Spleen (tissue), 11 donors: ENCODE results near the gene CPT1A. TPM values are rescaled to one million over a fixed set of nuclear protein-coding genes. Genes with fewer than 3 reads are reported as not detected.

Source experiments
- DNase-seq: peaks from one replicate; pipeline ENCODE4 v3.0.0-alpha.2; 2020
- H3K27ac ChIP-seq, 8 donors: fragments of 200-600 bp; sonication (generic) in 7 of 8; 1 replicate in 4 of 8; 2 replicates in 4 of 8; pipeline versions ENCODE4 v1.5.0 to v1.8.0; 2016 to 2021; ENCODE audit warnings: inconsistent platforms in 4 of 8, mild to moderate bottlenecking in 4 of 8, moderate library complexity in 1 of 8
- H3K27me3 ChIP-seq, 7 donors: fragments of 200-600 bp; sonication (generic) in 6 of 7; replicated peaks in 1 of 7; 1 replicate in 4 of 7; 2 replicates in 3 of 7; pipeline versions ENCODE4 v1.5.0 to v1.8.0; 2016 to 2021; ENCODE audit warnings: inconsistent platforms in 3 of 7, mild to moderate bottlenecking in 1 of 7
- H3K36me3 ChIP-seq, 6 donors: fragments of 200-600 bp; sonication (generic) in 5 of 6; 1 replicate in 4 of 6; 2 replicates in 2 of 6; pipeline versions ENCODE4 v1.5.0 to v1.8.0; 2016 to 2021; ENCODE audit warnings: inconsistent platforms in 2 of 6
- H3K4me1 ChIP-seq, 6 donors: fragments of 200-600 bp; sonication (generic) in 5 of 6; 1 replicate in 3 of 6; 2 replicates in 3 of 6; pipeline versions ENCODE4 v1.5.0 to v1.8.0; 2016 to 2021; ENCODE audit warnings: inconsistent platforms in 3 of 6
- H3K4me3 ChIP-seq, 8 donors: fragments of 200-600 bp; sonication (generic) in 7 of 8; 1 replicate in 4 of 8; 2 replicates in 4 of 8; pipeline versions ENCODE4 v1.5.0 to v1.8.0; 2016 to 2021; ENCODE audit warnings: inconsistent platforms in 4 of 8, mild to moderate bottlenecking in 4 of 8, moderate library complexity in 2 of 8
- H3K9me3 ChIP-seq, 8 donors: fragments of 200-600 bp; sonication (generic) in 7 of 8; 1 replicate in 4 of 8; 2 replicates in 4 of 8; pipeline versions ENCODE4 v1.5.0 to v1.8.0; 2016 to 2021; ENCODE audit warnings: inconsistent platforms in 4 of 8
- POLR2A ChIP-seq, 3 donors: fragments of 450-650 bp; IDR thresholded peaks; one replicate each; pipeline ENCODE4 v1.5.1; 2017; ENCODE audit warnings: antibody characterized with exemption in 3 of 3, mild to moderate bottlenecking in 1 of 3
- POLR2AphosphoS5 ChIP-seq, 3 donors: sonication (generic); formaldehyde crosslinking; IDR thresholded peaks; one replicate each; pipeline ENCODE4 v1.5.1; 2017; ENCODE audit warnings: antibody characterized with exemption in 3 of 3
- WGBS, 5 donors: extraction: QIAGEN DNeasy Blood & Tissue Kit in 3 of 5; methylation state at CpG; one replicate each; pipeline versions ENCODE4 v1.1.5 to v1.1.7; 2013 to 2018; 5-methylcytosine and 5-hydroxymethylcytosine counted together
- intact Hi-C: fragments of 100-400 bp; cut with DNase I; formaldehyde crosslinking; loops from one replicate; pipeline ENCODE4 v1.15.0; 2023; ENCODE audit warnings: low total_unique reads
- polyA plus RNA-seq, 3 donors: library from polyadenylated mRNA; stranded (reverse); fragments of 200-250 nt; gene quantifications; one replicate each; pipeline ENCODE4 v1.2.1, GENCODE V29; 2013
- total RNA-seq, 7 donors: library from RNA; depleted of rRNA in 3 of 7; stranded (reverse); fragments of >200 nt in 3 of 7; fragmentation: NEBNext Ultra II Directional in 4 of 7; extraction: Animal tissue kit (Norgen Biotek cat#: 25700) in 4 of 7; gene quantifications; one replicate each; pipeline versions ENCODE4 v1.1.0 to v1.2.1, GENCODE V29; 2016 to 2021
- TF ChIP-seq, protein P1 (sequence below), 11 experiments: fragments of 200-600 bp in 7 of 11; fragments of 450-650 bp in 4 of 11; sonication (generic) in 4 of 11; IDR thresholded peaks in 8 of 11; conservative IDR thresholded peaks in 3 of 11; 1 replicate in 7 of 11; 2 replicates in 4 of 11; pipeline versions ENCODE4 v1.4.0 to v1.8.0; 2016 to 2021; ENCODE audit warnings: antibody characterized with exemption in 11 of 11, inconsistent platforms in 4 of 11, mild to moderate bottlenecking in 1 of 11
- donor health status: healthy with polysubstance abuse.
- donor health status: DM: no; HTN: no; CAD: no; lungs with moderate emphysema.
- donor health status: DM: no; HTN: no; CAD: no.
- donor health status: Bipolar disorder and iron deficiency.
- donor health status: healthy.
- donor health status: DM: no; HTN: no; CAD: no.
- donor health status: DM: yes; HTN: yes; CAD: no.

Gene CPT1A
- total and polyA plus RNA-seq, 10 donors, result 6.7 to 118 (median 69.4) TPM

DNA sequence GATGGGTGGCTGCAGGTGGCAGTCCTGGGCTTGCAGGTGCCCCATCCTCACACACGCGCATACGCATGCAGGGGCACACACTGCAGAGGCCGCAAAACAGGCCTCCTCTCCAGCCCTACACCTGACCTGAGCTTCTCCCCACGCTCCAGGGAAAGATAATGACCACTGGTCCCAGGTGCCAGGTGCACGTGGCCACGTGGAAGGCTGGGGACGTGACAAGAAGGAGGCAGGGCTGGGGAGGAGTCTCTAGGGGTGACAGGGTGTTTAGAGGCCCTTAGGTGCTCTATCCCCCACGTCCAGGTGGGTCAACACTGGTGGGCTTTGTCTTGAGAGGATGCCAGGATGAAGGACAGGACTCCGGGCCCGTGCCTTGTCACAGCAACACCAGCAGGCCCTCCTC lies 23.5 kb upstream of the CPT1A start:
- TF ChIP-seq POLR2AphosphoS5 (IDR thresholded peaks at IDR 0.05) (no peak), POLR2A (IDR thresholded peaks at IDR 0.05) (no peak)
- TF ChIP-seq, protein P1, sequence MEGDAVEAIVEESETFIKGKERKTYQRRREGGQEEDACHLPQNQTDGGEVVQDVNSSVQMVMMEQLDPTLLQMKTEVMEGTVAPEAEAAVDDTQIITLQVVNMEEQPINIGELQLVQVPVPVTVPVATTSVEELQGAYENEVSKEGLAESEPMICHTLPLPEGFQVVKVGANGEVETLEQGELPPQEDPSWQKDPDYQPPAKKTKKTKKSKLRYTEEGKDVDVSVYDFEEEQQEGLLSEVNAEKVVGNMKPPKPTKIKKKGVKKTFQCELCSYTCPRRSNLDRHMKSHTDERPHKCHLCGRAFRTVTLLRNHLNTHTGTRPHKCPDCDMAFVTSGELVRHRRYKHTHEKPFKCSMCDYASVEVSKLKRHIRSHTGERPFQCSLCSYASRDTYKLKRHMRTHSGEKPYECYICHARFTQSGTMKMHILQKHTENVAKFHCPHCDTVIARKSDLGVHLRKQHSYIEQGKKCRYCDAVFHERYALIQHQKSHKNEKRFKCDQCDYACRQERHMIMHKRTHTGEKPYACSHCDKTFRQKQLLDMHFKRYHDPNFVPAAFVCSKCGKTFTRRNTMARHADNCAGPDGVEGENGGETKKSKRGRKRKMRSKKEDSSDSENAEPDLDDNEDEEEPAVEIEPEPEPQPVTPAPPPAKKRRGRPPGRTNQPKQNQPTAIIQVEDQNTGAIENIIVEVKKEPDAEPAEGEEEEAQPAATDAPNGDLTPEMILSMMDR (IDR thresholded peaks at IDR 0.05 in 8 of 11, conservative IDR thresholded peaks at IDR 0.05 in 3 of 11), result no peak
- peaks cover 0 to 13% (median 11%) of the 10 kb centered on the region in 6 donors for H3K4me1 ChIP-seq
- H3K4me3 ChIP-seq, result no peak overlapping the region
- H3K27ac ChIP-seq, result no peak overlapping the region
- peak; percentile 47 for DNase-seq
- H3K36me3 ChIP-seq, result no peaks in the 10 kb centered on the region
- H3K9me3 ChIP-seq, result peaks cover 0 to 16% (median 12%) of the 10 kb centered on the region in 8 donors
- whole genome bisulfite sequencing, 5 donors, result 84 to 93% (median 92%) methylated on average over 11 of the region's 11 CpGs
- intact Hi-C loops, result no loop called here
- H3K27me3 ChIP-seq, result peaks cover 0 to 8% (median 0%) of the 10 kb centered on the region in 7 donors

DNA sequence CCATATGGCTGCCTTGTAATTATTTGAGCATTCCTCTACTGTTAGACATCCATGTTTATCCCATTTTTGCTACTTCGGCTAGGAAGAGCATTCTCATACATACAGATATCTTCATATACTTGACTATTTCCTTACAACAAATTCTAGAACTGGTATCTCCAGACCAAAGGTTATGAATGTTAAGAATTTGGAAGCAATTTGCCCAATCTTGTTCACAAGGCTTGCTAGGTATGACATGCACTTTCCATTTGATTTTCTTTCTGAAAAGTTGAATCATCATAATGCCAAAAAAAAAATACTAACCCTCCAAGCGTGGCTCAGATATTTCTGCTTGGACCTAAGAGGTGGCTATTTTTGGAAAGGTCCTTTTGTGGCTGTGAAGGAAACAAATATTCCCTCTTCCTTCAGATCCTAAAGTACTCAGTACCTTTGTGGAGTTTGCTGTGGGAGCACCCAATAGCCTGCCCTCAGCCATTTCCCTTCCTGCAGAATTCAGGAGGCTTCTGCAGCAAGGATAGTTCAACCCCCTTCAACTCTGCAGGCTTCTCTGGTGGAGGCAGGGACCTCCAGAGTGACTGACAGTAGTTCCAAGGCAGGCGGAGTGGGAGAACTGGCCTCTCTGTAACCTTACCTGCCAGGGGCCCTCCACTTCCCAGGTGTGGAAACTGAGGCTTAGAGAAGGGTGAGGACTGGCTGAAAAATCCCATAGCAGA lies 22.0 kb upstream of the CPT1A start:
- intact Hi-C loops, result no loop called here
- peaks cover 0 to 16% (median 12%) of the 10 kb centered on the region in 8 donors for H3K9me3 ChIP-seq
- 87 to 98% (median 93%) methylated on average over 2 to 3 of the region's 3 CpGs for WGBS, 5 donors
- no peaks in the 10 kb centered on the region for H3K27me3 ChIP-seq
- DNase-seq, result no peak
- no peak overlapping the region for H3K27ac ChIP-seq
- no peaks in the 10 kb centered on the region for H3K36me3 ChIP-seq
- no peaks in the 10 kb centered on the region for H3K4me1 ChIP-seq
- H3K4me3 ChIP-seq, result no peak overlapping the region
- TF ChIP-seq, protein P1 (IDR thresholded peaks at IDR 0.05 in 8 of 11, conservative IDR thresholded peaks at IDR 0.05 in 3 of 11), result no peak
- TF ChIP-seq POLR2AphosphoS5 (IDR thresholded peaks at IDR 0.05) (no peak), POLR2A (IDR thresholded peaks at IDR 0.05) (no peak)

DNA sequence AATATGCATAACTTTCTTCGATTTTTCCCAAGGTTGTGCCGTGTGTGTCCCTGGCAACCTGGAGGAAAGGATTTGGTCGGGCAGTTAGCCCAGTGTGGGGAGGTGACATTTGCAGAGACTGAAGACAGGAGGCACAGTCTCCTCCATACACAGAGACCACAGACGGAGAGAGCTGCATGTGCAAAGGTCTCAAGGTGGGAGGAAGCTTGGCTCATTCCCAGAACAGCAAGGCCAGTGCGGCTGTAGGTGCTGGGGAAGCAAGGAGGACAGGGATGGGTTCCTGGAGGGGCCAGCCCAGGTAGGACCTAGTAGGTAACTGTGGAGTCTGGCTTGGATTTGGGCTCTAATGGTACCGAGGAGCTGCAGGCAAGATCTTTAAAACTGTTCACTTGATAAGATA lies 20.7 kb upstream of the CPT1A start:
- Histone ChIP-seq H3K9me3 (peaks cover 0 to 16% (median 12%) of the 10 kb centered on the region in 8 donors), H3K36me3 (no peaks in the 10 kb centered on the region), H3K4me1 (no peaks in the 10 kb centered on the region), H3K4me3 (no peak overlapping the region), H3K27ac (no peak overlapping the region), H3K27me3 (no peaks in the 10 kb centered on the region)
- peak; percentile 21 for DNase-seq
- TF ChIP-seq POLR2AphosphoS5 (IDR thresholded peaks at IDR 0.05) (no peak), POLR2A (IDR thresholded peaks at IDR 0.05) (no peak)
- TF ChIP-seq, protein P1 (IDR thresholded peaks at IDR 0.05 in 8 of 11, conservative IDR thresholded peaks at IDR 0.05 in 3 of 11), result no peak
- 69 to 81% (median 75%) methylated on average over 6 of the region's 6 CpGs for WGBS, 5 donors
- intact Hi-C loops, result no loop called here

DNA sequence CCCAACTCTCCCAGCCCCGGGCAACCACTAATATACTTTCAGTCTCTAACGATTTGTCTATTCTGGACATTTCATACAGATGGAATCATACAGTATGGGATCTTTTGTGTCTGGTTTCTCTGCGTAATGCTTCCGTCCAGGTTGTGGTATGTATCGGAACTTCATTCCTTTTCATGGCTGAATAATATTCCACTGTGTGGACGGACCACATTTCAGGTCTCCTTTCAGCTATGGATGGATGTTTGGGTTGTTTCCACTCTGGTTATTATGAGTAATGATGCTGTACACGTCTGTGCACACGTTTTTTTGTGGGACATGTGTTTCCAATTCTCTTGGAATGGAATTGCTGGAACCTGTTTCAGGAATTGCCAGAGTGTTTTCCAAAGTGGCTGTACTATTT lies 17.4 kb upstream of the CPT1A start:
- Histone ChIP-seq H3K36me3 (no peaks in the 10 kb centered on the region), H3K27me3 (peaks cover 0 to 19% (median 12%) of the 10 kb centered on the region in 7 donors), H3K27ac (no peak overlapping the region), H3K4me3 (no peak overlapping the region), H3K9me3 (peaks cover 0 to 12% (median 9%) of the 10 kb centered on the region in 8 donors), H3K4me1 (peaks cover 5 to 21% (median 15%) of the 10 kb centered on the region in 6 donors)
- no peak for DNase-seq
- 86 to 91% (median 86%) methylated on average over 8 of the region's 8 CpGs for WGBS, 5 donors
- intact Hi-C loops, result no loop called here
- TF ChIP-seq, protein P1 (IDR thresholded peaks at IDR 0.05 in 8 of 11, conservative IDR thresholded peaks at IDR 0.05 in 3 of 11), result no peak
- TF ChIP-seq POLR2AphosphoS5 (IDR thresholded peaks at IDR 0.05), result no peak
- TF ChIP-seq POLR2A (IDR thresholded peaks at IDR 0.05), result no peak
